AG04450 (cell line): ENCODE results near the gene IL27RA. TPM values are rescaled to one million over a fixed set of nuclear protein-coding genes. Genes with fewer than 3 reads are reported as not detected.

ENCODE experiments used
- CTCF ChIA-PET: fragments of 300-600, 350-600 bp; formaldehyde crosslinking; extraction: SDS; loops from one replicate; lab custom pipeline; 2022; ENCODE audit warnings: antibody characterized with exemption, inconsistent platforms; lab: Charles Lee
- POLR2A ChIA-PET: fragments of 350-600 bp; formaldehyde crosslinking; extraction: SDS; loops from one replicate; lab custom pipeline; 2021; ENCODE audit warnings: antibody characterized with exemption, inconsistent platforms; lab: Yijun Ruan, JAX
- DNase-seq: peaks from one replicate; pipeline ENCODE4 v3.0.0-alpha.2; 2011; ENCODE audit warnings: low read depth, low spot score
- H3K27ac ChIP-seq: one replicate; pipeline ENCODE4 v1.5.1; 2012; ENCODE audit warnings: low read depth, low read length, control low read depth
- H3K27me3 ChIP-seq: one replicate; pipeline ENCODE4 v1.6.0; 2012; ENCODE audit warnings: low read length; ENCODE audit not compliant: control insufficient read depth, insufficient read depth
- H3K4me3 ChIP-seq: 2 replicates; pipeline ENCODE4 v1.5.1; 2011; ENCODE audit warnings: mild to moderate bottlenecking, low read depth, low read length, control low read depth
- H3K9me3 ChIP-seq: 2 replicates; pipeline ENCODE4 v1.5.1; 2012; ENCODE audit warnings: low read length; ENCODE audit not compliant: control insufficient read depth, insufficient read depth
- polyA minus RNA-seq: library from RNA; depleted of rRNA, polyadenylated mRNA; stranded (reverse); fragments of >200 nt; gene quantifications from 2 replicates; pipeline ENCODE4 v1.2.3, GENCODE V29; 2011; rRNA and poly(A)+ RNA removed
- polyA plus RNA-seq: library from polyadenylated mRNA; depleted of rRNA; stranded (reverse); fragments of >200 nt; gene quantifications from 2 replicates; pipeline ENCODE4 v1.2.3, GENCODE V29; 2011; rRNA removed
- TF ChIP-seq, protein P1 (sequence below): IDR thresholded peaks from 2 replicates; pipeline ENCODE4 v1.5.1; 2011; ENCODE audit warnings: low read depth, low read length, control low read depth, inconsistent platforms

The IL27RA gene
- polyA plus RNA-seq (4.5 and 5.4 TPM in 2 replicates), polyA minus RNA-seq (3.4 and 4.2 TPM in 2 replicates)

DNA sequence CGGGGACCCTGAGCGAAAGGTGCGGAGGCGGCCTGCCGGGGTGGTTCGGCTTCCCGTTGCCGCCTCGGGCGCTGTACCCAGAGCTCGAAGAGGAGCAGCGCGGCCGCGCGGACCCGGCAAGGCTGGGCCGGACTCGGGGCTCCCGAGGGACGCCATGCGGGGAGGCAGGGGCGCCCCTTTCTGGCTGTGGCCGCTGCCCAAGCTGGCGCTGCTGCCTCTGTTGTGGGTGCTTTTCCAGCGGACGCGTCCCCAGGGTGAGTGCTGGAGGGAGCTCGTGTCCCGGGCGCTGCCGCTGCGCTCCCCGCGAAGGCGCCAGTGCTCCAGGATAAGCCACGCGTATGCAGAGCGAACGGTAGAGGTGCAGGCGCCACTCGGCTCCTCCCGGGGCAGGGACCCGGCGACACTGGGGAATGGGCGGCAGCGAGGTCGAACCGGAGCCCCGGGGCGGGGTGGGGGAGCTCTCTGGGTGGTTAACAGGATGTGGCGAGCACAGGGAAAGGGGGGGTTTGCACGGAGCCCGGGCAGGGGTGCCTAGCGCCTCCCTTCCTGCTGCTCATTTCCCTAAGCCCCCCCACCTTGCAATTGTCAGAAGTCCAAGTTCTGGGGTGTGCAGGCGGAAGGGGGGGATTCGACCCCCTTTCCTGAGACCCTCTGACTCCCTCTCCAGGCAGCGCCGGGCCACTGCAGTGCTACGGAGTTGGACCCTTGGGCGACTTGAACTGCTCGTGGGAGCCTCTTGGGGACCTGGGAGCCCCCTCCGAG lies at the start of gene IL27RA:
Gene IL27RA, plus strand, starts transcription at position 44 of the 762 bp plus-strand sequence. Its CDS starts 111 bp downstream, at position 155.
- DNase-seq, result no peak
- Histone ChIP-seq H3K27ac (no peak within 1 kb of the TSS), H3K27me3 (peaks cover 20% of the 10 kb centered on the region), H3K4me3 (peak within 1 kb of the TSS; percentile 73), H3K9me3 (no peaks in the 10 kb centered on the region; the same call in 1 of the 2 replicates)
- TF ChIP-seq, protein P1, sequence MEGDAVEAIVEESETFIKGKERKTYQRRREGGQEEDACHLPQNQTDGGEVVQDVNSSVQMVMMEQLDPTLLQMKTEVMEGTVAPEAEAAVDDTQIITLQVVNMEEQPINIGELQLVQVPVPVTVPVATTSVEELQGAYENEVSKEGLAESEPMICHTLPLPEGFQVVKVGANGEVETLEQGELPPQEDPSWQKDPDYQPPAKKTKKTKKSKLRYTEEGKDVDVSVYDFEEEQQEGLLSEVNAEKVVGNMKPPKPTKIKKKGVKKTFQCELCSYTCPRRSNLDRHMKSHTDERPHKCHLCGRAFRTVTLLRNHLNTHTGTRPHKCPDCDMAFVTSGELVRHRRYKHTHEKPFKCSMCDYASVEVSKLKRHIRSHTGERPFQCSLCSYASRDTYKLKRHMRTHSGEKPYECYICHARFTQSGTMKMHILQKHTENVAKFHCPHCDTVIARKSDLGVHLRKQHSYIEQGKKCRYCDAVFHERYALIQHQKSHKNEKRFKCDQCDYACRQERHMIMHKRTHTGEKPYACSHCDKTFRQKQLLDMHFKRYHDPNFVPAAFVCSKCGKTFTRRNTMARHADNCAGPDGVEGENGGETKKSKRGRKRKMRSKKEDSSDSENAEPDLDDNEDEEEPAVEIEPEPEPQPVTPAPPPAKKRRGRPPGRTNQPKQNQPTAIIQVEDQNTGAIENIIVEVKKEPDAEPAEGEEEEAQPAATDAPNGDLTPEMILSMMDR, result peak; percentile 75
- ChIA-PET CTCF (interaction anchor here (0.6 to 1.4 kb wide), 9 partner anchors 8 to 116 kb away, joined by 3 to 13 read pairs (median 4); no protein-coding TSS in a partner anchor), POLR2A (interaction anchor here (0.6 to 1.3 kb wide), 4 partner anchors 14 to 78 kb away, joined by 3 to 4 read pairs (median 4); partner anchors contain the start of gene RFX1)

DNA sequence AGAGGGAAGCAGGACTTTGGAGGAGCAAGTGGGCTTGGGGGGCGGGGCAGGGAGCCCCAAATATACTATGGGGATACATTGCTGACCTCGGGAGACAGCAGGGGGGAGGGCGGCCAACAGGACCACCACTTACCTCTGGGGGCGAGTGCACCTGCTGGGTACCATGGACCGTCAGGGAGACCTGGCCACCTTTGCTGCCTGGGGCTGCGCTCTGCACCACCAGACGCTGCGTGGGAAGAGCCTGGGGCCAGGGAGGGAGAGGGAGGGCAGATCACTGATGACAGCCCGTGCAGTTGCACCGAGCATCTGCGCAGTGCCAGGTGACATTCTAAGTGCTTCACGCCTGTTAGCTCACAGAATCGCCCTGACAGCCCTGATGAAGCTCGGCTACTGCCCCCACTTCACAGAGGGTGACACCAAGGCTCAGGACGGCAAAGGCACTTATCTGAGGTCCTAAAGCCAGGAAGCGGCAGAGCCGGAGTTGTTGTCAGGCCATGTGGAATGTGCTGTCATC lies 49.5 kb upstream of the IL27RA start:
- DNase-seq, result no peak
- H3K4me3 ChIP-seq, result no peak overlapping the region
- H3K27ac ChIP-seq, result no peak overlapping the region
- POLR2A ChIA-PET, result no interaction called here
- CTCF ChIA-PET, result no interaction called here
- TF ChIP-seq, protein P1, result no peak
- H3K9me3 ChIP-seq, result no peaks in the 10 kb centered on the region
- H3K27me3 ChIP-seq, result no peaks in the 10 kb centered on the region

DNA sequence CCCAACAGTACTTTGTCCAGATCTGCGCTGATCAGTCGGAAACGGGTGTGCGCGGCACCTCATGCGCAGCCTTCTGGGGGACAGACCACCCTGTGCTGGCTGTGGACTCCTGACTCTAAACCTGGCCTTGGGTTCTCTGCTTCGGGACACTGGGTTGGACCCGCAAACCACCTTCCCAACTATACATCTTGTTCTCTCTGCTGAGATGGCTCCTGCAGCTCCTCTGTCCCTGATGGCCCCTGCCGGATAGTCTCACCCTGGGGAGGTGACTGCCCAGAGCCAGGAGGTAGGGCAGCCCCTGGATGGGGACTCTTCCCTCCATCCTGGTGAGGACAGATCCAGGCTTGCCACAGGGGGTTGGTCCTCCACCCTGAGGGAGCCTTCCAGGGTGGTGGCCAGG lies 48.8 kb upstream of the IL27RA start:
- H3K27ac ChIP-seq, result no peak overlapping the region
- no peaks in the 10 kb centered on the region for H3K27me3 ChIP-seq
- TF ChIP-seq, protein P1, result no peak
- H3K9me3 ChIP-seq, result no peaks in the 10 kb centered on the region; the same call in 1 of the 2 replicates
- H3K4me3 ChIP-seq, result no peak overlapping the region
- POLR2A ChIA-PET, result no interaction called here
- CTCF ChIA-PET, result no interaction called here
- DNase-seq, result no peak

DNA sequence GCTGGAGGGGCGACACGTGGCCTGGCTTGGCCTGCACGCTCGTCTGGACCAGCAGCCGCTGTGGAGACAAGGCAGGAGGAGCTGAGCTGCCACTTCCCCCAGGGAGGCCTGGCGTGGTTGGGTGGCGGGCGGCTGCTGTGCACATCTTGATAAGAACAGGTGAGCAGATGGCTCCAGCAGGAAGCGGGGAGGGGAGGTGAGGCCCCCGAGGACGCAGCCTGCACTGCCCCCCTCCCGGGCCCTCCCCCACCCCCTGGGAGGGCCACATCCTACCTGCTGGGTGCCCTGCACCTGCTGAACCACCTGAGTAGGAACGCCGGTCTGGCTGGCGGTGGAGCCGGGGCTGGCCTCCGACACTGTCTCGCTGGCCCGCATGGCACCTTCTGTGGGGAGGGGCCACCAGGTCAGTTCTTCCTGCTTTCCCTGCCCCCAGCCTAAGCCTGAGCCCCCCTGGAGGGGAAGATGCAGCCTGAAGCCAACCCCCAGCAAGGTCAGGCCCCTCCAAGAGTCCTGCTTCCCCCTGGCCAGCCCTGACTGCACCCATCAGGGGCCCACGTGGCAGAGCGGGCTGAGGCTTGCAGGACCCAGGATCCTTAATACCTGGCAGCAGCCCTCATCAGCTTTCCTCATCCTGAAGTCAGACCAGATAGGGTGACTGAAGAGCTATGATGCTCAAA lies 48.2 kb upstream of the IL27RA start:
- no peaks in the 10 kb centered on the region for H3K27me3 ChIP-seq
- no peak for DNase-seq
- ChIA-PET POLR2A (no interaction called here), CTCF (no interaction called here)
- no peak overlapping the region for H3K4me3 ChIP-seq
- no peaks in the 10 kb centered on the region; the same call in 1 of the 2 replicates for H3K9me3 ChIP-seq
- H3K27ac ChIP-seq, result no peak overlapping the region
- TF ChIP-seq, protein P1, result no peak

DNA sequence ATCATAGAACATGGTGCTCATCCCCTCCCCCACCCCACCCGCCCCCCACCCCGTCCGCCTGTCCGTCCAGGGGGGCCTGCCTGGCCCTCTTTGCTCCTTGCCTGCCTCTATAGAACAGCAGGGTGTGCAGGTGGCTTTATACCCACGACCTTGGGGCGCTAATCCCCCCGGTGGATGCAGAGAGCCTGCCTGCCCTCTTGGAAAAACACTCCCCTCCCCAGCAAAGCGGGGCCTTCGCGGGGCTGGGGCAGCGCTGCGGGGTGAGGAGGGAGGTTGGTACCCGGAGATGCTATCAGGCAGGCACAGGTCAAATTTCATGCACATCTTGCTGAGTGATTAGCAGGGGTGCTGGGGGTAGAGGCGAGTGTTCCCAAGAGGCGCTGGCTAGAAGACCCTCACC lies 47.4 kb upstream of the IL27RA start:
- ChIA-PET CTCF (no interaction called here), POLR2A (no interaction called here)
- H3K4me3 ChIP-seq, result no peak overlapping the region
- no peak overlapping the region for H3K27ac ChIP-seq
- DNase-seq, result no peak
- no peaks in the 10 kb centered on the region; the same call in 1 of the 2 replicates for H3K9me3 ChIP-seq
- no peaks in the 10 kb centered on the region for H3K27me3 ChIP-seq
- TF ChIP-seq, protein P1, result no peak
